SK-N-SH treated with all-trans-retinoic acid at 6 μM for 48 hours (cell line): ENCODE measurements around the gene NLRX1.

ENCODE experiments used
- ATAC-seq: fragments of 200-7000 bp; cut with Tn5 transposase; 3 replicates; pipeline ENCODE4 v1.9.1; 2020; ENCODE audit warnings: mild to moderate bottlenecking, moderate library complexity
- BACH2 ChIP-seq: fragments of 250-450 bp; sonication (Bioruptor Pico); IDR thresholded peaks from 2 replicates; pipeline ENCODE4 v1.9.0; 2021; ENCODE audit warnings: mild to moderate bottlenecking, borderline replicate concordance
- CSDC2 ChIP-seq: fragments of 250-450 bp; sonication (Bioruptor Pico); IDR thresholded peaks from 2 replicates; pipeline ENCODE4 v1.5.0; 2020; ENCODE audit warnings: mild to moderate bottlenecking, moderate library complexity
- CSRNP3 ChIP-seq: fragments of 250-450 bp; sonication (Bioruptor Pico); IDR thresholded peaks from 2 replicates; pipeline ENCODE4 v1.5.1; 2021; ENCODE audit warnings: mild to moderate bottlenecking, moderate library complexity
- GLIS3 ChIP-seq: fragments of 250-450 bp; sonication (Bioruptor Pico); IDR thresholded peaks from 2 replicates; pipeline ENCODE4 v1.5.0; 2020; ENCODE audit warnings: mild to moderate bottlenecking, moderate library complexity
- OSR1 ChIP-seq: fragments of 250-450 bp; sonication (Bioruptor Pico); IDR thresholded peaks from 2 replicates; pipeline ENCODE4 v1.8.0; 2022; ENCODE audit warnings: moderate library complexity, mild to moderate bottlenecking, inconsistent platforms
- PATZ1 ChIP-seq: fragments of 250-450 bp; sonication (Bioruptor Pico); IDR thresholded peaks from 2 replicates; pipeline ENCODE4 v1.8.0; 2020; ENCODE audit warnings: mild to moderate bottlenecking, moderate library complexity, borderline replicate concordance
- POU6F1 ChIP-seq: fragments of 250-450 bp; sonication (Bioruptor Pico); IDR thresholded peaks from 2 replicates; pipeline ENCODE4 v1.8.0; 2021; ENCODE audit warnings: low read depth, mild to moderate bottlenecking, moderate library complexity, borderline replicate concordance
- PPARA ChIP-seq: fragments of 250-450 bp; sonication (Bioruptor Pico); IDR thresholded peaks from 2 replicates; pipeline ENCODE4 v1.5.0; 2020; ENCODE audit warnings: mild to moderate bottlenecking, borderline replicate concordance
- RARB ChIP-seq: fragments of 250-450 bp; sonication (Bioruptor Pico); IDR thresholded peaks from 2 replicates; pipeline ENCODE4 v1.8.0; 2021; ENCODE audit warnings: mild to moderate bottlenecking, moderate library complexity
- SNAI2 ChIP-seq: fragments of 250-450 bp; sonication (Bioruptor Pico); IDR thresholded peaks from 2 replicates; pipeline ENCODE4 v1.5.0; 2020; ENCODE audit warnings: mild to moderate bottlenecking, moderate library complexity
- TCF4 ChIP-seq: fragments of 250-450 bp; sonication (Bioruptor Pico); IDR thresholded peaks from 2 replicates; pipeline ENCODE4 v1.8.0; 2021; ENCODE audit warnings: mild to moderate bottlenecking, moderate library complexity, borderline replicate concordance
- ZC3H10 ChIP-seq: fragments of 250-450 bp; sonication (Bioruptor Pico); IDR thresholded peaks from 2 replicates; pipeline ENCODE4 v1.5.1; 2021; ENCODE audit warnings: mild to moderate bottlenecking, moderate library complexity
- ZFP3 ChIP-seq: fragments of 250-450 bp; sonication (Bioruptor Pico); IDR thresholded peaks from 2 replicates; pipeline ENCODE4 v1.5.0; 2020; ENCODE audit warnings: mild to moderate bottlenecking, moderate library complexity
- ZNF8 ChIP-seq: fragments of 450-650 bp; formaldehyde crosslinking; IDR thresholded peaks from 2 replicates; pipeline ENCODE4 v1.5.0; 2020; ENCODE audit warnings: mild to moderate bottlenecking, moderate library complexity
- TF ChIP-seq, protein P1 (sequence below): fragments of 250-450 bp; sonication (Bioruptor Pico); IDR thresholded peaks from 2 replicates; pipeline ENCODE4 v1.5.1; 2020; ENCODE audit warnings: low read depth, mild to moderate bottlenecking, moderate library complexity
- TF ChIP-seq, protein P2 (sequence below): fragments of 250-450 bp; sonication (Bioruptor Pico); IDR thresholded peaks from 2 replicates; pipeline ENCODE4 v1.5.0; 2020; ENCODE audit warnings: mild to moderate bottlenecking, moderate library complexity

Gene NLRX1

GRCh38 chr11:119149018-119149785 lies 19.3 kb upstream of the NLRX1 start, which contains the start of gene ABCG4:
Gene ABCG4 (plus strand): TSS chr11:119149052. CDS start chr11:119149966, 914 bp downstream.
- peak; percentile 61 for ATAC-seq
- TF ChIP-seq SNAI2 (CRISPR knock-in tag) (no peak), BACH2 (no peak), ZFP3 (CRISPR knock-in tag) (no peak)
- TF ChIP-seq, protein P1, sequence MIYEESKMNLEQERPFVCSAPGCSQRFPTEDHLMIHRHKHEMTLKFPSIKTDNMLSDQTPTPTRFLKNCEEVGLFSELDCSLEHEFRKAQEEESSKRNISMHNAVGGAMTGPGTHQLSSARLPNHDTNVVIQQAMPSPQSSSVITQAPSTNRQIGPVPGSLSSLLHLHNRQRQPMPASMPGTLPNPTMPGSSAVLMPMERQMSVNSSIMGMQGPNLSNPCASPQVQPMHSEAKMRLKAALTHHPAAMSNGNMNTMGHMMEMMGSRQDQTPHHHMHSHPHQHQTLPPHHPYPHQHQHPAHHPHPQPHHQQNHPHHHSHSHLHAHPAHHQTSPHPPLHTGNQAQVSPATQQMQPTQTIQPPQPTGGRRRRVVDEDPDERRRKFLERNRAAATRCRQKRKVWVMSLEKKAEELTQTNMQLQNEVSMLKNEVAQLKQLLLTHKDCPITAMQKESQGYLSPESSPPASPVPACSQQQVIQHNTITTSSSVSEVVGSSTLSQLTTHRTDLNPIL (CRISPR knock-in tag) = no peak
- TF ChIP-seq, all 23 proteins: peak for 0

DNA sequence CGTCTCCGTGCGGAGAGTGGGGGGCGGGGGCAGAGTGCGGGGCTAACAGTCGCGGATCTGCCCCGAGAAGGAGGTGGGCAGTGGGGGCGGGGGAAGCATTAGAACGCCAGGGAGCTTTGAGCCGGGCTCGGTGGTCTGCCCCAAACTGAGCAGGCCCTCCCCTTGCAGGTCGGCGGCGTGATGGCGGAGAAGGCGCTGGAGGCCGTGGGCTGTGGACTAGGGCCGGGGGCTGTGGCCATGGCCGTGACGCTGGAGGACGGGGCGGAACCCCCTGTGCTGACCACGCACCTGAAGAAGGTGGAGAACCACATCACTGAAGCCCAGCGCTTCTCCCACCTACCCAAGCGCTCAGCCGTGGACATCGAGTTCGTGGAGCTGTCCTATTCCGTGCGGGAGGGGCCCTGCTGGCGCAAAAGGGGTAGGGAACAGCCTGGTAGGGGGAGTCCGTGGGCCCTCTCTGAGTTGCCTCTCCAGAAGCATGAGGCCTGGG lies 18.7 kb upstream of the NLRX1 start:
- no peak for ATAC-seq

More for the DNA sequence above, 18.7 kb upstream of the NLRX1 start:
- TF ChIP-seq CSDC2 (CRISPR knock-in tag) = no peak
- TF ChIP-seq PPARA (CRISPR knock-in tag) = no peak
- TF ChIP-seq GLIS3 (CRISPR knock-in tag) = no peak
- no peak for TF ChIP-seq PATZ1 (CRISPR knock-in tag)
- TF ChIP-seq RARB = no peak
- TF ChIP-seq TCF4 (CRISPR knock-in tag) = no peak
- no peak for TF ChIP-seq POU6F1
- TF ChIP-seq, protein P1 (CRISPR knock-in tag) = no peak
- no peak for TF ChIP-seq OSR1
- no peak for TF ChIP-seq ZC3H10
- no peak for TF ChIP-seq CSRNP3 (CRISPR knock-in tag)
- TF ChIP-seq, protein P2, sequence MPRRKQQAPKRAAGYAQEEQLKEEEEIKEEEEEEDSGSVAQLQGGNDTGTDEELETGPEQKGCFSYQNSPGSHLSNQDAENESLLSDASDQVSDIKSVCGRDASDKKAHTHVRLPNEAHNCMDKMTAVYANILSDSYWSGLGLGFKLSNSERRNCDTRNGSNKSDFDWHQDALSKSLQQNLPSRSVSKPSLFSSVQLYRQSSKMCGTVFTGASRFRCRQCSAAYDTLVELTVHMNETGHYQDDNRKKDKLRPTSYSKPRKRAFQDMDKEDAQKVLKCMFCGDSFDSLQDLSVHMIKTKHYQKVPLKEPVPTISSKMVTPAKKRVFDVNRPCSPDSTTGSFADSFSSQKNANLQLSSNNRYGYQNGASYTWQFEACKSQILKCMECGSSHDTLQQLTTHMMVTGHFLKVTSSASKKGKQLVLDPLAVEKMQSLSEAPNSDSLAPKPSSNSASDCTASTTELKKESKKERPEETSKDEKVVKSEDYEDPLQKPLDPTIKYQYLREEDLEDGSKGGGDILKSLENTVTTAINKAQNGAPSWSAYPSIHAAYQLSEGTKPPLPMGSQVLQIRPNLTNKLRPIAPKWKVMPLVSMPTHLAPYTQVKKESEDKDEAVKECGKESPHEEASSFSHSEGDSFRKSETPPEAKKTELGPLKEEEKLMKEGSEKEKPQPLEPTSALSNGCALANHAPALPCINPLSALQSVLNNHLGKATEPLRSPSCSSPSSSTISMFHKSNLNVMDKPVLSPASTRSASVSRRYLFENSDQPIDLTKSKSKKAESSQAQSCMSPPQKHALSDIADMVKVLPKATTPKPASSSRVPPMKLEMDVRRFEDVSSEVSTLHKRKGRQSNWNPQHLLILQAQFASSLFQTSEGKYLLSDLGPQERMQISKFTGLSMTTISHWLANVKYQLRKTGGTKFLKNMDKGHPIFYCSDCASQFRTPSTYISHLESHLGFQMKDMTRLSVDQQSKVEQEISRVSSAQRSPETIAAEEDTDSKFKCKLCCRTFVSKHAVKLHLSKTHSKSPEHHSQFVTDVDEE (CRISPR knock-in tag) = no peak
- TF ChIP-seq ZFP3 (CRISPR knock-in tag) = no peak
- no peak for TF ChIP-seq ZNF8 (CRISPR knock-in tag)
